Muscle of leg (tissue), 11 donors: Measurements from ENCODE around the gene RGP1. TPM values are rescaled to one million over a fixed set of nuclear protein-coding genes. Genes with fewer than 3 reads are reported as not detected.

Experiments used
- DNase-seq: peaks from one replicate; pipeline ENCODE4 v3.0.0; 2013
- H3K27ac ChIP-seq: one replicate; pipeline ENCODE4 v1.5.1; 2013; ENCODE audit warnings: mild to moderate bottlenecking, low read length, control low read depth
- H3K27me3 ChIP-seq: one replicate; pipeline ENCODE4 v1.6.1; 2013; ENCODE audit warnings: low read length; ENCODE audit not compliant: control insufficient read depth, insufficient read depth
- H3K36me3 ChIP-seq: one replicate; pipeline ENCODE4 v1.6.1; 2013; ENCODE audit warnings: low read length; ENCODE audit not compliant: control insufficient read depth, insufficient read depth
- H3K4me1 ChIP-seq: one replicate; pipeline ENCODE4 v1.6.1; 2013; ENCODE audit warnings: low read length; ENCODE audit not compliant: control insufficient read depth, insufficient read depth
- H3K4me3 ChIP-seq: one replicate; pipeline ENCODE4 v1.5.1; 2013; ENCODE audit warnings: low read length, control low read depth
- H3K9me3 ChIP-seq: replicated peaks from 2 replicates; pipeline ENCODE4 v1.6.1; 2013; ENCODE audit warnings: low read depth, low read length; ENCODE audit not compliant: control insufficient read depth
- WGBS: methylation state at CpG from one replicate; pipeline ENCODE4 v1.1.5; 2013; ENCODE audit warnings: missing lambda C conversion rate; ENCODE audit not compliant: insufficient coverage; 5-methylcytosine and 5-hydroxymethylcytosine counted together
- polyA plus RNA-seq, 8 donors: library from polyadenylated mRNA; unstranded; fragments of 120-200 nt; gene quantifications; one replicate each; pipeline versions ENCODE4 v1.2.1 to v1.2.3, GENCODE V29; 2013; ENCODE audit warnings: inconsistent platforms in 1 of 8, low replicate concordance in 1 of 8; ENCODE audit not compliant: insufficient read length in 8 of 8, insufficient read depth in 1 of 8
- total RNA-seq: library from RNA; stranded (reverse); fragments of 120-200 nt; gene quantifications from one replicate; pipeline ENCODE4 v1.2.4, GENCODE V29; 2013

RGP1 gene
- total and polyA plus RNA-seq, 9 donors = 11.4 to 23.6 (median 19.6) TPM

DNA sequence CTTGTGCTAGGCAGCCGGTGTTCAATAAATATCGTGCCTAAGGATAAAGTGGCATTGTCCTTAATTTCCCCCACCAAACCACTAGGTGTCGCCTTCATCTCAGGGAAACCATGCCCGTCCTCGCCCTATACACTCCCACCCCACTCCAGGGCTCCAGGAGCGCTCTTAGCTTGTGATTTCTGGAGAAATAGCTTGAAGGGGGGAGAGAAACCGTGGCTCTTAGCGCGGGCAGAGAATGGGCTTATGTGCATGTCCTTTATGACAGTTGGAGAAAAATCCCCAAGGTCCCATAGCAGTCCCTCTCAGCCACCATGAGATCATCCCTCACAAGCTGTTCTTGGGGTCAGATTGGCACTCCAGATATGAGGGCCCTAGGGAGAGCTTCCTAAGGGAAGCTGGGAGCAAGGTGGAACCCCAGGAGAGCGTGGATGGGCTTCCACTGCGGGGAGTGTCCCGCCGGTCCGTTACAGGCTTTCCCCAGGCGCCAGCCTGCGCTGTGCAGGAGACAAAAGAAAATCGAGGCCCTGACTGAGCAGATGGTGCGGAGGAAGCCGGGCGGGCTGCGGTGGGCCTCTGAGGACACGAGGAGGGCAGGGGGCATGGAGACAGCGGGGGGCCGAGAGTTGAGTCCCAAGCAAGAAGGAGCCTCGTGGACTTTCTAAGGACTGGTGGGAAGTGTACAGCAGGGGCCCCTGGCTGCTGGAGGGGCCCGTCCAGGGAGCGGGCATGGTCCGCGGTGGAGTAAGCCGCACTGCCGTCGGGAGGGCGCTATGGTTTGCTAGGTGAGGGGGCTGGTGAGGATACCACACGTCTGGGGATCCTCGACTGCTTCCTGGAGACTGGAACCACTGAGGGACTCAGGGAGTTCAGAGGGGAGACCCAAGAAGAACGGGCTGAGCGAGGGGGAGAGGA is 41.6 kb downstream of the RGP1 start:
- H3K9me3 ChIP-seq = no peaks in the 10 kb centered on the region
- WGBS = 22% methylated on average over 30 of the region's 37 CpGs

DNA sequence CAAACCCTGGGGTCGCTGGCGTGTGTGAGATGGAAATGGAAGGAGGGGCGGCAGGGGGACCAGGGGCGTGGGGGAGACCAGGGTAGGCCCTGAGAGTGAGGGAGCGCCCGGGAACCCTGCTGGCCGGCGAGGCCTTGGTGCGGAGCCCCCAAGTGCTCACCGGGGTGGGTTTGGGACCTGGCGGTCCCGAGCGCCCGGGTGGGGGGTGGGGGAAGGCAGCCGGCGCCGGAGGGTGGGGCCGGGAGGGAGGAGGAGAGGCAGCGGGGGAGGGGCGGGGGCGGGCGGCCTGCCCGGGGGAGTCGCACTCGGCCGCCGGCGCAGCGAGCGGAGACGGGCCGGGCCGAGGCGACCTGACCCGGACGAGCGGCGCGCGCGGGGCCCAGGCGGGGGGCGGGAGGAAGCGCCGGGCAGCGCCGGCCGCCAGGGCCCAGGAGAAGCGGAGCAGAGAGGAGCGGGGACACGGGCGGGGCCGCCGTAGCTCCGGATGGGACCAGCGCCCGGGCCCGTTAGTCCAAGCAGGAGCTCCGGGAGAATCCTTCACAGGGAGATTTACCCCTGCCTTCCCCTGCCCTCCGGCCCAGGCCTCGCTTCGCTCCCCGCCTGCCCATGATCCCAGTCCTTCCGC is 42.3 kb downstream of the RGP1 start, which contains the start of gene NPR2:
Gene NPR2 (plus strand): TSS at position 295 of the 625 bp plus-strand sequence. CDS start 818 bp downstream, outside the sequence.
- peak; percentile 71 for DNase-seq
- Histone ChIP-seq H3K4me1 (peaks cover 31% of the 10 kb centered on the region), H3K4me3 (peak within 1 kb of the TSS; percentile 69), H3K36me3 (no peaks in the 10 kb centered on the region), H3K9me3 (no peaks in the 10 kb centered on the region), H3K27ac (peak within 1 kb of the TSS; percentile 62), H3K27me3 (peaks cover 7% of the 10 kb centered on the region)
- under 1% methylated on average over 43 of the region's 64 CpGs for WGBS

More for the DNA sequence above, 41.6 kb downstream of the RGP1 start:
- Histone ChIP-seq H3K36me3 (no peaks in the 10 kb centered on the region), H3K4me1 (peaks cover 31% of the 10 kb centered on the region), H3K4me3 (peak overlapping the region; percentile 28), H3K27ac (peak overlapping the region; percentile 45), H3K27me3 (peaks cover 7% of the 10 kb centered on the region)
- DNase-seq = peak; percentile 93

DNA sequence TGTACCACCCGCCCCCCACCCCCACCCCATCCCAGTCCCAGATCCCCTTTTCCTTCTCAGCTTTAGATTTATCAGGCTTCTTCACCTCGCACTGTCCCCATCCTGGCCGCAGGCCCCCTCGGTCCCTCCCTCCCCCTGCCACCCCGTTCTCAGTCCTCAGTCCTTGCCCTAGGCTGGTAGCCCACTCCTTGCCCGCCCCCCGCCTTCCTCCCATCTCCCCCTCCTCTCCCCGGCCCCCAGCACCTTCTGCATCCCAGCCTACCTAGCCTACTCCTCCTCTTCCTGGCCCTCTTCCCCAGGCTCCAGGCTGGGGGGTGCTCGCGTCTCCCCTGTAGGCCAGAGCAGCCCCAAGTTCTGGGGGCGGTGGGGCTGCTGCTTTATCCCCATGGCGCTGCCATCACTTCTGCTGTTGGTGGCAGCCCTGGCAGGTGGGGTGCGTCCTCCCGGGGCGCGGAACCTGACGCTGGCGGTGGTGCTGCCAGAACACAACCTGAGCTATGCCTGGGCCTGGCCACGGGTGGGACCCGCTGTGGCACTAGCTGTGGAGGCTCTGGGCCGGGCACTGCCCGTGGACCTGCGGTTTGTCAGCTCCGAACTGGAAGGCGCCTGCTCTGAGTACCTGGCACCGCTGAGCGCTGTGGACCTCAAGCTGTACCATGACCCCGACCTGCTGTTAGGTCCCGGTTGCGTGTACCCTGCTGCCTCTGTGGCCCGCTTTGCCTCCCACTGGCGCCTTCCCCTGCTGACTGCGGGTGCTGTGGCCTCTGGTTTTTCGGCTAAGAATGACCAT is 43.1 kb downstream of the RGP1 start:
- no peaks in the 10 kb centered on the region for H3K36me3 ChIP-seq
- H3K9me3 ChIP-seq = no peaks in the 10 kb centered on the region
- no peak overlapping the region for H3K27ac ChIP-seq
- 74% methylated on average over 25 of the region's 34 CpGs for WGBS
- H3K4me3 ChIP-seq = peak overlapping the region; percentile 69
- H3K4me1 ChIP-seq = peaks cover 31% of the 10 kb centered on the region
- peaks cover 7% of the 10 kb centered on the region for H3K27me3 ChIP-seq
- DNase-seq = no peak

DNA sequence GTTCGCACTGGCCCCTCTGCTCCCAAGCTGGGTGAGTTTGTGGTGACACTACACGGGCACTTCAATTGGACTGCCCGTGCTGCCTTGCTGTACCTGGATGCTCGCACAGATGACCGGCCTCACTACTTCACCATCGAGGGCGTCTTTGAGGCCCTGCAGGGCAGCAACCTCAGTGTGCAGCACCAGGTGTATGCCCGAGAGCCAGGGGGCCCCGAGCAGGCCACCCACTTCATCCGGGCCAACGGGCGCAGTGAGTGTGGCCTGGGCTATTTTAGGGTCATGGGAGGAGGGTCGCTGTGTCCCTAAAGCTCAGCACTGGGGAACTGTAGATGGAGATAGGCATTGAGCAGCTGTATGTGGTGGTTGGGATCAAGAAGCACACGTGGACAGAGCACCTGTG is 43.7 kb downstream of the RGP1 start:
- Histone ChIP-seq H3K27me3 (peaks cover 7% of the 10 kb centered on the region), H3K9me3 (no peaks in the 10 kb centered on the region), H3K36me3 (no peaks in the 10 kb centered on the region), H3K27ac (no peak overlapping the region), H3K4me3 (no peak overlapping the region), H3K4me1 (peaks cover 31% of the 10 kb centered on the region)
- WGBS = 78% methylated on average over 14 of the region's 14 CpGs
- no peak for DNase-seq

DNA sequence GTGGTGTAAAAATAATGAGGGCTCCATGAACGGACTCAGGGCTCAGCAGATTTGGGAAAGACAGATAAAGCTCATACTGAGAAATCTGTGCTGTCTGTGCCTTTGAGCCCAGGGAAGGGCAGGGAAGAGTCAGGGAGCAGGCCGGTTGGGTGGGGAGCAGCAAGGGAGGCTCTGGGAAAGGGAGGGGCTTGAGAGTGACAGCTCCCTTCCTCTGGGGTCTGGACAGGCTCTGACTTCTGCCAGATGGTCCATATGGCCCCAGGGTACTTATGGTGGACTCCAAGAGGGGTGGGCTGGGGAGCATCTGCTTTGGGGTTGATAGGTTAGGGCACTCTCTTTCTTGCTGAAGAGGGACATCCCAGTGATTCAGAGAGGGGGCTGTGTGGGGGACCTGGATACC is 44.4 kb downstream of the RGP1 start:
- Histone ChIP-seq H3K27ac (no peak overlapping the region), H3K36me3 (no peaks in the 10 kb centered on the region), H3K4me3 (no peak overlapping the region), H3K9me3 (no peaks in the 10 kb centered on the region), H3K27me3 (peaks cover 7% of the 10 kb centered on the region), H3K4me1 (peaks cover 31% of the 10 kb centered on the region)
- no peak for DNase-seq
- 35% methylated on average over 2 of the region's 2 CpGs for WGBS

DNA sequence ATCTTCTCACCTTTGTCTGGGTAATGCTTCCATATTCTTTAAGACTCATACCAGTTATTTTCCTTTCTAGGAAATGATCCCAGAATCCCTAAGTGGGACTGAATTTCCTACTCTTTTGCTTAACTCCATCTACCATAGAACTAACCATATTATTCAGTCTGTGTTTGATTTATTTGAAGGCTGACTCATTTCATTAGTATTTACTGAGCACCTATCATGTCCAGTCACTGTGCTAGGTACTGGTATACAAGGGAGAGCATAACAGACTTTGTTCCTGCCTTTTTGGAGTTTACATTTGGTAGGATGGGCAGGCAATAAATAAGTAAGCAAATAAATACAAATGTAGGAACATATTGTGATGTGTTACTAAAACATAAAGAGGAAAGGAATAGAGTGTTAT is 46.6 kb downstream of the RGP1 start:
- H3K27me3 ChIP-seq = peaks cover 5% of the 10 kb centered on the region
- no peak for DNase-seq
- no peaks in the 10 kb centered on the region for H3K9me3 ChIP-seq
- peaks cover 27% of the 10 kb centered on the region for H3K4me1 ChIP-seq
- peaks cover 14% of the 10 kb centered on the region for H3K36me3 ChIP-seq
- H3K27ac ChIP-seq = no peak overlapping the region
- H3K4me3 ChIP-seq = no peak overlapping the region

DNA sequence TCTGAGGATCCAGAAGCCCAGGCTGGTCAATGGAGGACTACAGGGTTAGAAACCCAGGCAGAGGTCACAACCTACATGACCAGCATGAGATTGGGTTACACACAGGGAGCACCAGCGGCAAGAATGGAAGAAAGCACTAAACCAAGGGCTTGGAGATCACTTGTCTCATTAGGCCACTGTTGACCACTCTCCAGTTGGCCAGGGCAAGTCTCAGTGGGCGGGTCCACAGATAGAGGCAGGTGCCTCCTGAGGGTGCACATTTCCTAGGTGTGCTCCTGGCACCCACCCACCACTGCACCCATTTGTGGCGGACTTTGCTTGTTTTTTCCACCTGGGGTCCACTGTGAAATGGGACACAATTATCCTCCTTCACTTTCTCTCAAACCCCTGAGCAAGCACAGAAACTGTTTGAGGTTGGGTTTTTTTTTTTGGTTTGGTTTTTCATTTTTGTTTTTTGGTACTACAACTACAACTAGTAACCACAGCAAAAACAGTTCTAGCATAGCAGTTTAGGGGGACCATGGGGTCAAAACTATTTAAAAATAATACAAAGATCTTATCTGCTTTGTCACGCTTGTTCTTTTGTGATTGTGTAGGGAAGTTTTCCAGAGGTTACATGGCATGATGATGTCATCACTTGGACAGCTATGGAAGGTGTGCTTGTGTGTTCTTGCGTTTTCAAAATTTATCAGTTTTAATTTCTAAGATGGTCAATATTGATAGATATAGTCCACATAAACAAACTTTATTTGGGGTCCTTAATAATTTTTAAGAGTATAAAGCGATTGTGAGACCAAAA is 48.4 kb downstream of the RGP1 start:
- Histone ChIP-seq H3K4me3 (no peak overlapping the region), H3K9me3 (no peaks in the 10 kb centered on the region), H3K36me3 (peaks cover 28% of the 10 kb centered on the region), H3K27ac (no peak overlapping the region), H3K27me3 (no peaks in the 10 kb centered on the region), H3K4me1 (peaks cover 18% of the 10 kb centered on the region)
- no peak for DNase-seq
- WGBS = 89% methylated on average over 2 of the region's 6 CpGs

DNA sequence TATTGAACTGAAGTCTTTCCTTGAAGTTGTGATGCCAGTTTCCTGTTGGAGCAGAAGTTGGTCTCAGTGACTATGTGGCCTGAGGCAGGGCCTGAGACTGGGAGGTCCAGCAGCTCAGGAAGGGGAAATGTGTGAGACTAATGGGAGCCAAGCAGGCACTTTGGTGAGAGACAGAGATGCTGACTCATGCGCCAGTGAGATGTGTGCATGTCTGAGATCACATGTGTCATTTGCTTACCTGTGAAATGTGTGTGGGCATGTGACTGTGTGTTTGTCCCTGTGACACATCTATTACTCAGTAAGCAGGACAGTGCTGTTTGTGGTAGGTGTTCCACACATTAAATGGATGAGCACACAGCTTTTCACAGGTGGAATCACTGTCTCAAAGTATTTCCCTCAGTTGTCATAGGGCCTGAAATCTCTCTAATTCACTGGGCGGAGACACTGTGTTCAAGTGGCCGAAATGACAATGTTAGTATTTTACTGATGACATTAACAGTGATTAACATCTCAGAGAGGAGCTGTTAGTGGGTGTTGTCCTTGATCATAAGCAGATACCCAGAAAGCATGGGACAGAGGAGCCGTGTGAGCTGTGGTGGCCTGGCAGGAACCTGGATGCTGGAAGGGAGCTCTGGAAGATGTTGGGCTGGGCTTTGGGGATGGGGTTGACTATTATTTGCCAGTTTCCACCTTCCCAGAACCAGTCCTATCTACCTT is 49.7 kb downstream of the RGP1 start:
- Histone ChIP-seq H3K27me3 (no peaks in the 10 kb centered on the region), H3K9me3 (no peaks in the 10 kb centered on the region), H3K36me3 (peaks cover 29% of the 10 kb centered on the region), H3K4me3 (no peak overlapping the region), H3K4me1 (peaks cover 5% of the 10 kb centered on the region), H3K27ac (no peak overlapping the region)
- DNase-seq = no peak
- WGBS = 83% methylated on average over 2 of the region's 4 CpGs

DNA sequence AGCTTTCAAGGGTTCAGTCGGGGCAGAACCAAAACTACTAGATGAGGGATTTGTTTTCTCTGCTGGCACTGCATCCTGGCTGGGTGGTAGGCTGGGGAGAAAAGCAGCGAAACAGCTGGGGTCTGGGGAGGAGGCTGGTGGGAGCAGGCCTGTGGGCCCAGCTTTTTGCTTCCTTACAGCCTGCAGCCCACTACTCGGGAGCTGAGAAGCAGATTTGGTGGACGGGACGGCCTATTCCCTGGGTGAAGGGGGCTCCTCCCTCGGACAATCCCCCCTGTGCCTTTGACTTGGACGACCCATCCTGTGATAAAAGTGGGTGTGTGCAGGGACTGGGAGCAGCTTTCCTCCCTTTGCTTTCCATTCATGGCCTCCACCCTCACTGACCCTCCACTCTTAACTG is 51.4 kb downstream of the RGP1 start:
- H3K27ac ChIP-seq = no peak overlapping the region
- peaks cover 41% of the 10 kb centered on the region for H3K36me3 ChIP-seq
- WGBS = 75% methylated on average over 1 of the region's 7 CpGs
- no peak overlapping the region for H3K4me3 ChIP-seq
- H3K27me3 ChIP-seq = no peaks in the 10 kb centered on the region
- H3K9me3 ChIP-seq = no peaks in the 10 kb centered on the region
- no peaks in the 10 kb centered on the region for H3K4me1 ChIP-seq
- no peak for DNase-seq
